ENCODE results near the gene MRFAP1. TPM values are rescaled to one million over a fixed set of nuclear protein-coding genes. Genes with fewer than 3 reads are reported as not detected.

The MRFAP1 gene
- total RNA-seq, 1 experiment from 2014 or later: 212 TPM

DNA sequence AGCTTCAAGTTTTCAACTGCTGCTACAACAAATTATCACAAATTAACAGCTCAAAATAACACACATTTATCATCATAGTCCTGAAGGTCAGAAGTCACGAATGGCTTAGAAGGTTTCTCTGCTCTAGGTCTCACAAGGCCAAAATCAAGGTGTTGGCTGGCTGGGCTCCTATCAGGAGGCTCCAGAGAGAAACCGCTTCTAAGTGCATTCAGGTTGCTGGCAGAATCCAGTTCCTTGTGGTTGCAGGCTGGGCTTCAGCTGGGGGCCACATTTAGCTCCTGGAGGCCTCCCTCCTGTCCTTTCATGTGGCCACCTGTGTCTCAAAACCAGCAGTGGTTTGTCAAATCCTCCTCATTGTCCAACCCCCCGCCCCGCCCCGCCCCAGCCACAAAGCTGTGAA is 15.4 kb downstream of the MRFAP1 start:
- Histone ChIP-seq H3K36me3 (ENCODE audit: control insufficient read depth, insufficient read depth, low read length) (no peaks in the 10 kb centered on the region), H3K27me3 (ENCODE audit: control insufficient read depth, insufficient read depth, low read length) (no peaks in the 10 kb centered on the region), H3K9me3 (ENCODE audit: control insufficient read depth, insufficient read depth, low read depth, low read length) (no peaks in the 10 kb centered on the region), H3K27ac (ENCODE audit: low read length) (no peak overlapping the region), H3K4me1 (ENCODE audit: control insufficient read depth, insufficient read depth, low read length) (no peaks in the 10 kb centered on the region; the same call in 1 of the 2 replicates), H3K4me3 (ENCODE audit: low read depth in 2 of 2, low read length in 2 of 2) (no peak overlapping the region)
- POLR2A ChIA-PET: interaction anchor here (0.6 kb wide), 1 partner anchor 29 kb away, joined by 7 read pairs; no protein-coding TSS in a partner anchor
- BruUV-seq (replicated peaks): no TSS peak
- CTCF ChIA-PET: interaction anchor here (0.7 kb wide), 1 partner anchor 28 kb away, joined by 5 read pairs; no protein-coding TSS in a partner anchor
- DNase-seq (ENCODE audit: low read depth, low spot score) (no peak), ATAC-seq (no peak)
- intact Hi-C loops (cut with micrococcal nuclease; ENCODE audit: unreplicated experiment) (no loop called here), in situ Hi-C loops (cut with HindIII; ENCODE audit: low pct_unique_long_range_greater_than_20kb, low sequenced_read_pairs) (no loop called here)
- TF ChIP-seq TCF7L2 (IDR thresholded peaks at IDR 0.05; ENCODE audit: low read depth, low read length) (no peak), POLR2AphosphoS5 (IDR thresholded peaks at IDR 0.05; ENCODE audit: low read depth, low read length) (no peak), SIN3A (IDR thresholded peaks at IDR 0.05; ENCODE audit: borderline replicate concordance, insufficient read depth, low read depth, low read length) (no peak), CTCF (IDR thresholded peaks at IDR 0.05) (no peak)
- TF ChIP-seq, protein P1, sequence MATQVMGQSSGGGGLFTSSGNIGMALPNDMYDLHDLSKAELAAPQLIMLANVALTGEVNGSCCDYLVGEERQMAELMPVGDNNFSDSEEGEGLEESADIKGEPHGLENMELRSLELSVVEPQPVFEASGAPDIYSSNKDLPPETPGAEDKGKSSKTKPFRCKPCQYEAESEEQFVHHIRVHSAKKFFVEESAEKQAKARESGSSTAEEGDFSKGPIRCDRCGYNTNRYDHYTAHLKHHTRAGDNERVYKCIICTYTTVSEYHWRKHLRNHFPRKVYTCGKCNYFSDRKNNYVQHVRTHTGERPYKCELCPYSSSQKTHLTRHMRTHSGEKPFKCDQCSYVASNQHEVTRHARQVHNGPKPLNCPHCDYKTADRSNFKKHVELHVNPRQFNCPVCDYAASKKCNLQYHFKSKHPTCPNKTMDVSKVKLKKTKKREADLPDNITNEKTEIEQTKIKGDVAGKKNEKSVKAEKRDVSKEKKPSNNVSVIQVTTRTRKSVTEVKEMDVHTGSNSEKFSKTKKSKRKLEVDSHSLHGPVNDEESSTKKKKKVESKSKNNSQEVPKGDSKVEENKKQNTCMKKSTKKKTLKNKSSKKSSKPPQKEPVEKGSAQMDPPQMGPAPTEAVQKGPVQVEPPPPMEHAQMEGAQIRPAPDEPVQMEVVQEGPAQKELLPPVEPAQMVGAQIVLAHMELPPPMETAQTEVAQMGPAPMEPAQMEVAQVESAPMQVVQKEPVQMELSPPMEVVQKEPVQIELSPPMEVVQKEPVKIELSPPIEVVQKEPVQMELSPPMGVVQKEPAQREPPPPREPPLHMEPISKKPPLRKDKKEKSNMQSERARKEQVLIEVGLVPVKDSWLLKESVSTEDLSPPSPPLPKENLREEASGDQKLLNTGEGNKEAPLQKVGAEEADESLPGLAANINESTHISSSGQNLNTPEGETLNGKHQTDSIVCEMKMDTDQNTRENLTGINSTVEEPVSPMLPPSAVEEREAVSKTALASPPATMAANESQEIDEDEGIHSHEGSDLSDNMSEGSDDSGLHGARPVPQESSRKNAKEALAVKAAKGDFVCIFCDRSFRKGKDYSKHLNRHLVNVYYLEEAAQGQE (IDR thresholded peaks at IDR 0.05; ENCODE audit: insufficient read depth in 1 of 2, low read depth in 2 of 2, low read length in 1 of 2): no peak

DNA sequence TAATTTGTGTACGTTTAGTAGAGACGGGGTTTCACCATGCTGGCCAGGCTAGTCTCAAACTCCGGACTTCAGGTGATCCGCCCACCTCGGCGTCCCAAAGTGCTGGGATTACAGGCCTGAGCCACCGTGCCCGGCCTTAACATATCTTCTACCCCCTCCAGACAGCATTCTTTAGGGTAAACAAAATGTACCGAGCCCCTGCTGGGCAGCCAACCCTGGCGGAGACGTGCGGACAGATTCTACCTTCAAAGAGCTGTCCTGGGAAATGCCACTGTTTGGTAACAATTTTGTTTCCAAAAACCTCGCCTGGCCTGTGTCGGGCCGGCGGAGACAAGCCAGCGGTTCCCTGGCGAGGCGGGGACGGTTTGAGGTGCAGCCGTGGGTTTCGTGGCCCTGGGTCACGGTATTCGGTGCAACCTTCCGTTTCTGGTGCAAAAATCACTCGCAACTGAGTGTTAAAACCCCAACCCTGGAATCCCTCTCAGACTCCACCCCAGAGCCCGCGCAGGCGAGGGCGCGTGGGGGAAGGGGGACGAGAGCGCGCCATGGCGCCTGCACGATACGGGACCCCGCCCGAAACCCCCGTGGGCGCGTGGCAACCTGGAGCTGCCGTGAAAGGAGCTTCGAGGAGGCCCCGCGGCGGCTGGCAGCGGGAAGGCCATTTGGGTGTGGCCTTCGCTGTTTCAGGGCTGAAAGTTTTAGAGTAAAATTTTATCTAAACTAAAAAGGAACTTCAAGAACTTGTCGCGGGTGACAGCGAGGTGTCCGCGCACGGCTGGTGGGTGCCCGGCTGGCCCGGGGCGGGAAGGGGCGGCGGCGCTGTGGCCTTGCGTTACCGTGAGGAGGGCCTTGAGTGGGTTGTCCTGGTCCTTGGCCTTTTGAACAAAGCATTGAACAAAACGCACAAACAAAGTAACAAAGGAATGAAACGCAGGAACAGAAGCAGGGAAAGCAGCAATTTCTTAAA is 17.0 kb downstream of the MRFAP1 start:
- in situ Hi-C loops (cut with HindIII; ENCODE audit: low pct_unique_long_range_greater_than_20kb, low sequenced_read_pairs) (no loop called here), intact Hi-C loops (cut with micrococcal nuclease; ENCODE audit: unreplicated experiment) (no loop called here)
- Histone ChIP-seq H3K36me3 (ENCODE audit: control insufficient read depth, insufficient read depth, low read length) (no peaks in the 10 kb centered on the region), H3K27ac (ENCODE audit: low read length) (no peak overlapping the region), H3K27me3 (ENCODE audit: control insufficient read depth, insufficient read depth, low read length) (no peaks in the 10 kb centered on the region), H3K4me1 (ENCODE audit: control insufficient read depth, insufficient read depth, low read length) (no peaks in the 10 kb centered on the region; the same call in 1 of the 2 replicates), H3K4me3 (ENCODE audit: low read depth in 2 of 2, low read length in 2 of 2) (no peak overlapping the region), H3K9me3 (ENCODE audit: control insufficient read depth, insufficient read depth, low read depth, low read length) (no peaks in the 10 kb centered on the region)
- no TSS peak for BruUV-seq (replicated peaks)
- TF ChIP-seq SIN3A (IDR thresholded peaks at IDR 0.05; ENCODE audit: borderline replicate concordance, insufficient read depth, low read depth, low read length): no peak
- TF ChIP-seq TCF7L2 (IDR thresholded peaks at IDR 0.05; ENCODE audit: low read depth, low read length): no peak
- no peak for TF ChIP-seq CTCF (IDR thresholded peaks at IDR 0.05)
- TF ChIP-seq POLR2AphosphoS5 (IDR thresholded peaks at IDR 0.05; ENCODE audit: low read depth, low read length): no peak
- TF ChIP-seq, protein P1 (IDR thresholded peaks at IDR 0.05; ENCODE audit: insufficient read depth in 1 of 2, low read depth in 2 of 2, low read length in 1 of 2): no peak
- no peak for ATAC-seq
- ChIA-PET CTCF (no interaction called here), POLR2A (interaction anchor here (0.6 kb wide), 1 partner anchor 397 kb away, joined by 5 read pairs; no protein-coding TSS in a partner anchor)
- DNase-seq (ENCODE audit: low read depth, low spot score): no peak
